Measurements from ENCODE around the gene DNAI2. TPM values are rescaled to one million over a fixed set of nuclear protein-coding genes. Genes with fewer than 3 reads are reported as not detected.

DNAI2 gene
- total RNA-seq, 1 donor from 2014 or later, result not detected

DNA sequence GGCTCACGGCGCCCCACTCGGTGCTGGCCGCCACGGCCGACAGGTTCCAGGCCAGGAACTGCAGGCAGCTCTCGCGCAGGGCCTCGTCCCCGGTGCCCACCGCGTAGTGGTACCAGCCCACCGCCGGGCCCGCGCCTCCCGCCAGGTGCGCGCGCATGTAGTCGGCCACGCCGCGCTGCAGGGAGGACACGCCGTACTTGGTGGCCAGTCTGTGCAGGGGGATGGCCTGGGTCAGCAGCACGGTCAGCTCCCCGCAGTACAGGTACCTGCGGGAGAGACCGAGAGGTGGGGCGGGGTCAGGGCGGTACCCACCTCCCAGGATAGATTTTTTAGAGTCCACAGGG, 83.4 kb downstream of the DNAI2 start:
- TF ChIP-seq CTCF (IDR thresholded peaks at IDR 0.05), result no peak
- H3K9me3 Mint-ChIP-seq (ENCODE audit: low read depth), result no peaks in the 10 kb centered on the region
- H3K4me3 Mint-ChIP-seq (ENCODE audit: unreplicated experiment), result no peak overlapping the region

GRCh38 chr17:74358697-74359096, 84.7 kb downstream of the DNAI2 start:
- Mint-ChIP-seq H3K27me3 (ENCODE audit: low read depth) (peaks cover 48% of the 10 kb centered on the region), H3K36me3 (ENCODE audit: low read depth) (no peaks in the 10 kb centered on the region), H3K9me3 (ENCODE audit: low read depth) (no peaks in the 10 kb centered on the region), H3K4me1 (ENCODE audit: low read depth) (no peaks in the 10 kb centered on the region), H3K4me3 (ENCODE audit: unreplicated experiment) (no peak overlapping the region), H3K27ac (ENCODE audit: unreplicated experiment) (no peak overlapping the region)
- no peak for TF ChIP-seq CTCF (IDR thresholded peaks at IDR 0.05)
- DNase-seq (ENCODE audit: low spot score), result no peak

More for the DNA sequence above, 83.4 kb downstream of the DNAI2 start:
- peaks cover 47% of the 10 kb centered on the region for H3K27me3 Mint-ChIP-seq (ENCODE audit: low read depth)
- H3K27ac Mint-ChIP-seq (ENCODE audit: unreplicated experiment), result no peak overlapping the region
- H3K4me1 Mint-ChIP-seq (ENCODE audit: low read depth), result no peaks in the 10 kb centered on the region
- peak; percentile 90 for DNase-seq (ENCODE audit: low spot score)
- H3K36me3 Mint-ChIP-seq (ENCODE audit: low read depth), result no peaks in the 10 kb centered on the region

DNA sequence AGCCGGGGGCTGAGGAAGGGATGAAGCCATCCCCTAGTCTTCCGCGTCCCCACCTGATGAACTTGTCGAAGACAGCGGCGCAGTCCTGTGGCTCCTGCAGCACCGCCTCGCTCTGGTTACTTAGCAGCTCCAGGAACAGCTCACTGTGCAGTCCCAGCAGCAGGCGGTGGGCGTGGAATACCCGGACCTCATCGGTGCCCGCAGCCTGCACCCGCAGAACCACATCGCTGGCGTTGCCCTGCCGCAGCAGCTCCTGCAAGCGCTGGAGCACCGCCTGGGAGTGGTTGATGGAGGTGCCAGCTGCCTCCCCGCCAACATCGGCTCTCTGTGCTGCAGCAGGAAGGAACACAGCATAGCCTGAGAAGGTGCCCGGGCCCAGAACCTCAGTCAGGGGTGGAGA, 85.9 kb downstream of the DNAI2 start:
- Mint-ChIP-seq H3K4me1 (ENCODE audit: low read depth) (no peaks in the 10 kb centered on the region), H3K4me3 (ENCODE audit: unreplicated experiment) (no peak overlapping the region), H3K27me3 (ENCODE audit: low read depth) (peaks cover 43% of the 10 kb centered on the region), H3K9me3 (ENCODE audit: low read depth) (no peaks in the 10 kb centered on the region), H3K36me3 (ENCODE audit: low read depth) (no peaks in the 10 kb centered on the region), H3K27ac (ENCODE audit: unreplicated experiment) (no peak overlapping the region)
- TF ChIP-seq CTCF (IDR thresholded peaks at IDR 0.05), result no peak
- DNase-seq (ENCODE audit: low spot score), result peak; percentile 90

- Mint-ChIP-seq H3K27me3 (ENCODE audit: low read depth) (peaks cover 46% of the 10 kb centered on the region), H3K9me3 (ENCODE audit: low read depth) (no peaks in the 10 kb centered on the region), H3K36me3 (ENCODE audit: low read depth) (no peaks in the 10 kb centered on the region), H3K4me1 (ENCODE audit: low read depth) (no peaks in the 10 kb centered on the region), H3K4me3 (ENCODE audit: unreplicated experiment) (no peak overlapping the region), H3K27ac (ENCODE audit: unreplicated experiment) (no peak overlapping the region)
- no peak for TF ChIP-seq CTCF (IDR thresholded peaks at IDR 0.05)
- DNase-seq (ENCODE audit: low spot score), result no peak
Observed at GRCh38 chr17:74360899-74361229, 86.8 kb downstream of the DNAI2 start.

- no peaks in the 10 kb centered on the region for H3K9me3 Mint-ChIP-seq (ENCODE audit: low read depth)
- H3K4me1 Mint-ChIP-seq (ENCODE audit: low read depth), result no peaks in the 10 kb centered on the region
- no peak for DNase-seq (ENCODE audit: low spot score)
- no peaks in the 10 kb centered on the region for H3K36me3 Mint-ChIP-seq (ENCODE audit: low read depth)
- H3K27me3 Mint-ChIP-seq (ENCODE audit: low read depth), result peaks cover 47% of the 10 kb centered on the region
- H3K4me3 Mint-ChIP-seq (ENCODE audit: unreplicated experiment), result no peak within 1 kb of the TSS
- no peak within 1 kb of the TSS for H3K27ac Mint-ChIP-seq (ENCODE audit: unreplicated experiment)
- TF ChIP-seq CTCF (IDR thresholded peaks at IDR 0.05), result peak; percentile 80
Observed at GRCh38 chr17:74361230-74362068, 87.4 kb downstream of the DNAI2 start, which contains the start of gene BTBD17. Gene BTBD17 (minus strand): TSS chr17:74361868. CDS start chr17:74361819, 49 bp downstream.

Data from chondrocyte (in vitro differentiated cells).